Brain microvascular endothelial cell (primary cell): ENCODE results near the gene MOV10.
A peak's percentile ranks its signal among the peaks of the same experiment; 100 is the strongest.

Source experiments
- DNase-seq: peaks from one replicate; pipeline ENCODE4 v3.0.0-alpha.2; 2020
- H3K27ac ChIP-seq: fragments of 250-450 bp; sonication (Bioruptor Pico); 2 replicates; pipeline ENCODE4 v1.5.1; 2020; ENCODE audit warnings: mild to moderate bottlenecking, moderate library complexity
- H3K27me3 ChIP-seq: fragments of 250-450 bp; sonication (Bioruptor Pico); replicated peaks from 2 replicates; pipeline ENCODE4 v1.5.1; 2020; ENCODE audit warnings: mild to moderate bottlenecking
- H3K36me3 ChIP-seq: fragments of 250-450 bp; sonication (Bioruptor Pico); replicated peaks from 2 replicates; pipeline ENCODE4 v1.5.1; 2020; ENCODE audit warnings: mild to moderate bottlenecking
- H3K4me3 ChIP-seq: 2 replicates; pipeline ENCODE4 v1.5.1; 2011; ENCODE audit warnings: low read depth, mild to moderate bottlenecking, control low read depth, low read length, moderate library complexity
- in situ Hi-C: cut with HindIII; loops from 2 replicates; pipeline ENCODE4 v1.10.0; 2017; ENCODE audit warnings: low sequenced_read_pairs, low pct_ligation_motif_present
- TF ChIP-seq, protein P1 (sequence below): IDR thresholded peaks from 2 replicates; pipeline ENCODE4 v1.5.1; 2011; ENCODE audit warnings: low read depth, mild to moderate bottlenecking, moderate library complexity, low read length, control low read depth, inconsistent platforms; ENCODE audit errors: missing control alignments

Gene MOV10, protein sequence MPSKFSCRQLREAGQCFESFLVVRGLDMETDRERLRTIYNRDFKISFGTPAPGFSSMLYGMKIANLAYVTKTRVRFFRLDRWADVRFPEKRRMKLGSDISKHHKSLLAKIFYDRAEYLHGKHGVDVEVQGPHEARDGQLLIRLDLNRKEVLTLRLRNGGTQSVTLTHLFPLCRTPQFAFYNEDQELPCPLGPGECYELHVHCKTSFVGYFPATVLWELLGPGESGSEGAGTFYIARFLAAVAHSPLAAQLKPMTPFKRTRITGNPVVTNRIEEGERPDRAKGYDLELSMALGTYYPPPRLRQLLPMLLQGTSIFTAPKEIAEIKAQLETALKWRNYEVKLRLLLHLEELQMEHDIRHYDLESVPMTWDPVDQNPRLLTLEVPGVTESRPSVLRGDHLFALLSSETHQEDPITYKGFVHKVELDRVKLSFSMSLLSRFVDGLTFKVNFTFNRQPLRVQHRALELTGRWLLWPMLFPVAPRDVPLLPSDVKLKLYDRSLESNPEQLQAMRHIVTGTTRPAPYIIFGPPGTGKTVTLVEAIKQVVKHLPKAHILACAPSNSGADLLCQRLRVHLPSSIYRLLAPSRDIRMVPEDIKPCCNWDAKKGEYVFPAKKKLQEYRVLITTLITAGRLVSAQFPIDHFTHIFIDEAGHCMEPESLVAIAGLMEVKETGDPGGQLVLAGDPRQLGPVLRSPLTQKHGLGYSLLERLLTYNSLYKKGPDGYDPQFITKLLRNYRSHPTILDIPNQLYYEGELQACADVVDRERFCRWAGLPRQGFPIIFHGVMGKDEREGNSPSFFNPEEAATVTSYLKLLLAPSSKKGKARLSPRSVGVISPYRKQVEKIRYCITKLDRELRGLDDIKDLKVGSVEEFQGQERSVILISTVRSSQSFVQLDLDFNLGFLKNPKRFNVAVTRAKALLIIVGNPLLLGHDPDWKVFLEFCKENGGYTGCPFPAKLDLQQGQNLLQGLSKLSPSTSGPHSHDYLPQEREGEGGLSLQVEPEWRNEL

DNA sequence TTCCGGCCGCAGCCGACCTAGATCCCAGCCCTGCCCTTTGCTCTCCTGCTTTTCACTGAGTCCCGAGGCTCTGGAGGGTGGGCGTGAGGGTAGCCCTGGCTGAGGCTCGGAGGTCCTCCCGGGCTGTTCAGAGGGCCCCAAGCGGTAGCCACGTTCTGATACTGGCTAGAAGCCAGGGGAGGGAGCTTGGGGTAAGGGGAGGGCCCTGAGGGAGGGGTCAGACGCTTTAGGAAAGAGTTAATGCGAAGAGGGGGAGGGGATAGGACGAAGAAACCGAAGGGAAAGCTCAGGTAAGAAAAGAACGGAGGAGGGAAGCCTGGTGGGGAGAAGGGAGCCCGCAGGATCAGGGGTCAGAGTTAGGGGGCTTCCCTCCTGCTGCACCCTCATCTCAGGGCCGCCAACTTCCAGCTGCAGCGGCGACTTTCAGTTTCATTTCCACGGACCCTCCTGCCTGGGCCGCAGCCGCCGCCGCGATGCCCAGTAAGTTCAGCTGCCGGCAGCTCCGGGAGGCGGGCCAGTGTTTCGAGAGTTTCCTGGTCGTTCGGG, at the start of gene MOV10:
Gene MOV10, plus strand, starts transcription at position 220 of the 546 bp plus-strand sequence. Its CDS starts 254 bp downstream, at position 474.
- Histone ChIP-seq H3K27me3 (no peaks in the 10 kb centered on the region), H3K36me3 (peaks cover 24% of the 10 kb centered on the region), H3K27ac (peak within 1 kb of the TSS; percentile 58), H3K4me3 (peak within 1 kb of the TSS; percentile 86)
- peak; percentile 59 for DNase-seq
- TF ChIP-seq, protein P1, sequence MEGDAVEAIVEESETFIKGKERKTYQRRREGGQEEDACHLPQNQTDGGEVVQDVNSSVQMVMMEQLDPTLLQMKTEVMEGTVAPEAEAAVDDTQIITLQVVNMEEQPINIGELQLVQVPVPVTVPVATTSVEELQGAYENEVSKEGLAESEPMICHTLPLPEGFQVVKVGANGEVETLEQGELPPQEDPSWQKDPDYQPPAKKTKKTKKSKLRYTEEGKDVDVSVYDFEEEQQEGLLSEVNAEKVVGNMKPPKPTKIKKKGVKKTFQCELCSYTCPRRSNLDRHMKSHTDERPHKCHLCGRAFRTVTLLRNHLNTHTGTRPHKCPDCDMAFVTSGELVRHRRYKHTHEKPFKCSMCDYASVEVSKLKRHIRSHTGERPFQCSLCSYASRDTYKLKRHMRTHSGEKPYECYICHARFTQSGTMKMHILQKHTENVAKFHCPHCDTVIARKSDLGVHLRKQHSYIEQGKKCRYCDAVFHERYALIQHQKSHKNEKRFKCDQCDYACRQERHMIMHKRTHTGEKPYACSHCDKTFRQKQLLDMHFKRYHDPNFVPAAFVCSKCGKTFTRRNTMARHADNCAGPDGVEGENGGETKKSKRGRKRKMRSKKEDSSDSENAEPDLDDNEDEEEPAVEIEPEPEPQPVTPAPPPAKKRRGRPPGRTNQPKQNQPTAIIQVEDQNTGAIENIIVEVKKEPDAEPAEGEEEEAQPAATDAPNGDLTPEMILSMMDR: no peak
- in situ Hi-C loops: no loop called here

DNA sequence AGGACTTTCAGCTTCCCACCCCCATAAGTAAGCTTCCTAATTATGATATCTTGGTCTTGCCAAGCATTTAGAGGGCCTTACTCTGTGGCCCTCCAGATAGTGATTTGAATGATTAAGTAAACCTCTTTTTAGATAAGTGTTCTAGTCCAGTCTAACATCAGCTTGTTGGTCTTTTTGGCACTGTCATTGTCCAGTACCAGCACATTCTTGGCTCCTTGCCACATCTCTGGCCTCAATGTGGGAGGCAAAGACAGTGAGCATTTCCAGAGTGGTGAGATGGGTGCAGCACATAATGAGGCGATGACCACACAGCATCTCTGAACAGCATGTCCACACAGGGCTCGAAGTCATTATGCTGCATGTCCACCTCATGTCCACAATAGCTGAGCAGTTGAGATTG, 48.8 kb upstream of the MOV10 start:
- DNase-seq: peak; percentile 35
- Histone ChIP-seq H3K27me3 (no peaks in the 10 kb centered on the region), H3K27ac (no peak overlapping the region), H3K36me3 (peaks cover 6% of the 10 kb centered on the region), H3K4me3 (no peak overlapping the region)
- TF ChIP-seq, protein P1: no peak
- in situ Hi-C loops: no loop called here

DNA sequence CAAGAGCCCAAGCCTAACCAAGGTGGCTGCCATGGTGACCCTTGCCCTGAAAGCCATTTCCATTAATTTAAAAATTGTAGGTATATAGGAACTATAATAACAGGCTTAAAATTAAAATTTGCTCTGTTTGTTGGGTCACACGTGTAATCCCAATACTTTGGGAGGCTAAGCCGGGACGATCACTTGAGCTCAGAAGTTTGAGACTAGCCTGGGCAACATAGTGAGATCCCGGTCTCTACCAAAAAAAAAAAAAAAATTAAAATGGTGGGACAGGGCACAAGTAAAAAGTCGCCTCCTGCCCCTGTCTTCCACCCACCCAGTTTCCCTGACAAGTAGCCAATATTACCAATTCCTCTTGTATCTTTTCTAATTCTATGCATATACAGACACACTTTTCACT, 48.3 kb upstream of the MOV10 start:
- no peak overlapping the region for H3K4me3 ChIP-seq
- no peak overlapping the region for H3K27ac ChIP-seq
- TF ChIP-seq, protein P1: no peak
- no peaks in the 10 kb centered on the region for H3K27me3 ChIP-seq
- H3K36me3 ChIP-seq: peaks cover 6% of the 10 kb centered on the region
- no peak for DNase-seq
- in situ Hi-C loops: no loop called here

DNA sequence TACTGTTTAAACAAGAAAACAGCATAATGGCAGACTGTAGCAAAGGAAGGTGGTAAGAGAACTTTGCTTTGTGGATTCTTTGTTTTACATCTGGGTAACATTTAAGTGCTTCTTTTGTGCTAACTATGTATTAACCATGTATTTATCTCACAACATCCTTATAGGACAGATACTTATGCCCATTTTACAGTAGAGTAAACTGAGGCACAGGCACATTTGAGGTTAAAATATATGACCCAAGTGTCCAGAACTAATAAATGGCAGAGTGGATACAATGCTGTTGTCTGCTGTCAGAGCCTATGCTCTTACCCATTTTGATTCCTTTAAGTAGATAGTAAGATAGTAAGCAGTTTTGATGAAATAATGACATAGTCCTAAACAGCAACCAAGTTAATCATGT, 47.6 kb upstream of the MOV10 start:
- no peak overlapping the region for H3K27ac ChIP-seq
- H3K36me3 ChIP-seq: peaks cover 6% of the 10 kb centered on the region
- TF ChIP-seq, protein P1: no peak
- in situ Hi-C loops: no loop called here
- no peak for DNase-seq
- H3K4me3 ChIP-seq: no peak overlapping the region
- H3K27me3 ChIP-seq: no peaks in the 10 kb centered on the region

DNA sequence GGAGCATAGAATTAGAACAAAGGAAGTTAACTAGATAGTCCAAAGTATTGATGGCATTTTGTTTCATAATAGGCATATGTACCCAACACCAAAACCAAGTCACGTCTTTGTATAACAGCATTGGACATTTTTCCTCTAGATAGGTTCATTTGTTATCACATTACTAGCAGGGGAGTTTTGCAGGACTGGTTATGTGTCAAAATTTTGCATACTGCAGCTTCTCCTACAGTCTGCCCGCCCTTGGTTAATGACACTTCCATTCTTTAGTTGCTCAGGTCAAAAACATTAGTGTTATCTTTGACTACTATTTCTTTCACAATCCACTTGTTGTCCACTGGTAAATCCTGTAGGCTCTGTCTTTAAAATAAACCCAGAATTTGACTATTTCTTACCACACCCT, 45.9 kb upstream of the MOV10 start:
- Histone ChIP-seq H3K36me3 (peaks cover 6% of the 10 kb centered on the region), H3K27me3 (no peaks in the 10 kb centered on the region), H3K27ac (no peak overlapping the region), H3K4me3 (no peak overlapping the region)
- in situ Hi-C loops: no loop called here
- TF ChIP-seq, protein P1: no peak
- DNase-seq: no peak
